Cerebellar nuclear complex (tissue), 1 donor: ENCODE results near the gene IL36B.
"Not testable (repeated sequence)": the region's sequence is repeated elsewhere in the genome, so short reads cannot be mapped to it uniquely, and the experiment has no call there.

ENCODE experiments used
- DNase-seq, 2 experiments: peaks; one replicate each; lab custom pipeline; 2025; lab: John Stamatoyannopoulos, UW

Gene IL36B

GRCh38 chr2:113052396-113052917 is at the start of gene IL36B:
Gene IL36B, minus strand, starts transcription at chr2:113052867.
- DNase-seq, result no peak

GRCh38 chr2:113102133-113102532 is 49.5 kb upstream of the IL36B start:
- DNase-seq, result no peak

GRCh38 chr2:113098532-113098931 is 45.9 kb upstream of the IL36B start:
- DNase-seq, result no peak

GRCh38 chr2:113098041-113098440 is 45.4 kb upstream of the IL36B start:
- no peak for DNase-seq

GRCh38 chr2:113096842-113097618 is 44.4 kb upstream of the IL36B start:
- DNase-seq, result not testable (repeated sequence)

GRCh38 chr2:113096306-113096705 is 43.6 kb upstream of the IL36B start:
- not testable (repeated sequence) for DNase-seq

- no peak for DNase-seq
Measured at GRCh38 chr2:113093613-113093977, 40.9 kb upstream of the IL36B start.

- no peak for DNase-seq
Measured at GRCh38 chr2:113092864-113093612, 40.4 kb upstream of the IL36B start.

GRCh38 chr2:113091231-113091896 is 38.7 kb upstream of the IL36B start:
- DNase-seq, result no peak

GRCh38 chr2:113089916-113090315 is 37.2 kb upstream of the IL36B start:
- no peak for DNase-seq

- no peak for DNase-seq
Measured at GRCh38 chr2:113088213-113088992, 35.7 kb upstream of the IL36B start.

GRCh38 chr2:113085542-113085941 is 32.9 kb upstream of the IL36B start:
- DNase-seq, result no peak

- DNase-seq, result no peak
Measured at GRCh38 chr2:113084249-113085000, 31.8 kb upstream of the IL36B start.

- DNase-seq, result no peak
Measured at GRCh38 chr2:113083296-113083695, 30.6 kb upstream of the IL36B start.

- no peak for DNase-seq
Measured at GRCh38 chr2:113081488-113082210, 29.0 kb upstream of the IL36B start.

GRCh38 chr2:113080134-113080533 is 27.5 kb upstream of the IL36B start:
- DNase-seq, result no peak

- no peak for DNase-seq
Measured at GRCh38 chr2:113079131-113079530, 26.5 kb upstream of the IL36B start.

GRCh38 chr2:113078350-113078839 is 25.7 kb upstream of the IL36B start:
- no peak for DNase-seq

- DNase-seq, result no peak
Measured at GRCh38 chr2:113077921-113078320, 25.3 kb upstream of the IL36B start.
